Skeletal muscle tissue (tissue), 4 donors: Measurements from ENCODE around the gene DMBX1. TPM values are rescaled to one million over a fixed set of nuclear protein-coding genes. Genes with fewer than 3 reads are reported as not detected.

Experiments
- H3K27ac ChIP-seq: one replicate; pipeline ENCODE4 v1.7.0; 2013; ENCODE audit warnings: mild to moderate bottlenecking, low read depth, low read length, inconsistent platforms
- H3K27me3 ChIP-seq, 3 donors: one replicate each; pipeline ENCODE4 v1.7.0; 2013; ENCODE audit warnings: low read length in 3 of 3; ENCODE audit not compliant: control insufficient read depth in 3 of 3, insufficient read depth in 3 of 3
- H3K36me3 ChIP-seq, 3 donors: one replicate each; pipeline ENCODE4 v1.7.0; 2013; ENCODE audit warnings: low read length in 3 of 3; ENCODE audit not compliant: control insufficient read depth in 3 of 3, insufficient read depth in 3 of 3
- H3K4me1 ChIP-seq, 3 donors: one replicate each; pipeline ENCODE4 v1.7.0; 2013; ENCODE audit warnings: low read length in 3 of 3, mild to moderate bottlenecking in 3 of 3; ENCODE audit not compliant: control insufficient read depth in 3 of 3, insufficient read depth in 3 of 3
- H3K4me3 ChIP-seq, 3 donors: one replicate each; pipeline ENCODE4 v1.7.0; 2013; ENCODE audit warnings: low read length in 3 of 3
- H3K9ac ChIP-seq, 3 donors: one replicate each; pipeline ENCODE4 v1.7.0; 2013; ENCODE audit warnings: low read length in 3 of 3, mild to moderate bottlenecking in 3 of 3, moderate library complexity in 2 of 3, low read depth in 1 of 3
- H3K9me3 ChIP-seq, 3 donors: one replicate each; pipeline ENCODE4 v1.7.0; 2013; ENCODE audit warnings: low read length in 3 of 3; ENCODE audit not compliant: control insufficient read depth in 3 of 3
- total RNA-seq: library from RNA; depleted of rRNA; stranded (reverse); fragments of >200 nt; gene quantifications from one replicate; pipeline ENCODE4 v1.2.3, GENCODE V29; 2014
- donor health status: Osteomylitis.

The DMBX1 gene
- total RNA-seq, 1 donor from 2014 or later = not detected

GRCh38 chr1:46538147-46538546 is 48.5 kb downstream of the DMBX1 start:
- Histone ChIP-seq H3K4me1 (peaks cover 2 to 6% (median 4%) of the 10 kb centered on the region in 3 donors), H3K9ac (no peak overlapping the region), H3K9me3 (no peaks in the 10 kb centered on the region), H3K4me3 (no peak overlapping the region), H3K27me3 (peaks cover 11 to 15% (median 14%) of the 10 kb centered on the region in 3 donors), H3K27ac (no peak overlapping the region), H3K36me3 (no peaks in the 10 kb centered on the region)

Other genes with a start within 250 kb of the DMBX1 start
- 3.1 TPM for gene RAD54L, start 242.1 kb upstream of the DMBX1 start, total RNA-seq
- 55.8 TPM for gene LRRC41, start 186.2 kb upstream of the DMBX1 start, total RNA-seq
- gene UQCRH, start 186.1 kb upstream of the DMBX1 start, total RNA-seq = 480 TPM
- 11.5 TPM for gene NSUN4, start 149.0 kb upstream of the DMBX1 start, total RNA-seq
- gene FAAH, start 95.5 kb upstream of the DMBX1 start, total RNA-seq = 13.6 TPM
- gene KNCN, start 61.8 kb downstream of the DMBX1 start, total RNA-seq = not detected
- 20.4 TPM for gene MKNK1, start 114.4 kb downstream of the DMBX1 start, total RNA-seq
- 14.1 TPM for gene MOB3C, start 127.0 kb downstream of the DMBX1 start, total RNA-seq
- gene ATPAF1, start 178.5 kb downstream of the DMBX1 start, total RNA-seq = 50.1 TPM
- gene TEX38, start 182.0 kb downstream of the DMBX1 start, total RNA-seq = not detected
- 50.6 TPM for gene EFCAB14, start 229.3 kb downstream of the DMBX1 start, total RNA-seq